Astrocyte of the cerebellum (primary cell): ENCODE results near the gene TBC1D22A.

Source experiments
- DNase-seq: peaks from one replicate; pipeline ENCODE4 v3.0.0-alpha.2; 2011; ENCODE audit warnings: low read depth
- H3K4me3 ChIP-seq: 2 replicates; pipeline ENCODE4 v1.5.1; 2011; ENCODE audit warnings: mild to moderate bottlenecking, low read depth, low read length, moderate library complexity
- CTCF ChIP-seq: IDR thresholded peaks from 2 replicates; pipeline ENCODE4 v1.5.1; 2012; ENCODE audit warnings: low read length, low read depth, moderate library complexity, mild to moderate bottlenecking; ENCODE audit errors: missing control alignments
- in situ Hi-C: cut with HindIII; loops from 2 replicates; pipeline ENCODE4 v1.10.0; 2017; ENCODE audit warnings: low sequenced_read_pairs

The TBC1D22A gene

GRCh38 chr22:46857142-46857884, 94.9 kb downstream of the TBC1D22A start:
- no peak overlapping the region for H3K4me3 ChIP-seq
- no peak for DNase-seq
- TF ChIP-seq CTCF = no peak
- in situ Hi-C loops = no loop called here

GRCh38 chr22:46857885-46858143, 95.4 kb downstream of the TBC1D22A start:
- in situ Hi-C loops = no loop called here
- no peak overlapping the region for H3K4me3 ChIP-seq
- no peak for DNase-seq
- TF ChIP-seq CTCF = no peak

GRCh38 chr22:46858181-46858771, 95.8 kb downstream of the TBC1D22A start:
- no peak for TF ChIP-seq CTCF
- no peak for DNase-seq
- H3K4me3 ChIP-seq = no peak overlapping the region
- in situ Hi-C loops = no loop called here

- no peak overlapping the region for H3K4me3 ChIP-seq
- in situ Hi-C loops = no loop called here
- TF ChIP-seq CTCF = no peak
- no peak for DNase-seq
Measured at GRCh38 chr22:46860562-46860961, 98.1 kb downstream of the TBC1D22A start.

- H3K4me3 ChIP-seq = no peak overlapping the region
- TF ChIP-seq CTCF = no peak
- no peak for DNase-seq
- in situ Hi-C loops = no loop called here
Measured at GRCh38 chr22:46861468-46862367, 99.3 kb downstream of the TBC1D22A start.

- in situ Hi-C loops = no loop called here
- no peak overlapping the region for H3K4me3 ChIP-seq
Measured at GRCh38 chr22:46862418-46863324, 100.2 kb downstream of the TBC1D22A start.

More at GRCh38 chr22:46862418-46863324, 100.2 kb downstream of the TBC1D22A start:
- no peak for DNase-seq
- TF ChIP-seq CTCF = no peak
